ENCODE results near the gene CEP170B. TPM values are rescaled to one million over a fixed set of nuclear protein-coding genes. Genes with fewer than 3 reads are reported as not detected.

CEP170B gene
- total and polyA plus RNA-seq, 4 donors = 1.5 to 10.9 (median 6.7) TPM

DNA sequence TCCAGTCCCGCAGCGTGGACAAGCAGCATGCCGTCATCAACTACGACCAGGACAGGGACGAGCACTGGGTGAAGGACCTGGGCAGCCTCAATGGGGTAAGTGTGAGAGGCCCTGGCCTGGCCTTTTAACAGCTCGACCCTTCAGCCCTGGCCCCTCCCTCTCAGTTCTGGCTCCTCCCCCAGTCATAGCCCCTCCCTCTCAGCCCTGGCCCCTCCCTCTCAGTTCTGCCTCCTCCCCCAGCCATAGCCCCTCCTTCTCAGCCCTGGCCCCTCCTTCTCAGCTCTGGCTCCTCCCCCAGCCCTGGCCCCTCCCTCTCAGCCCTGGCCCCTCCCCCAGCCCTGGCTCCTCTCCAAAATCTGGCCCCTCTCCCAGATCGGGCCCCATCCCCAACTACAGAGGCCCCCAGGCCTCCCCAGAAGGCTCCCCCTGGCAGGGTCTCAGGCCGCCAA, 11.2 kb downstream of the CEP170B start:
- TF ChIP-seq SP1 (IDR thresholded peaks at IDR 0.05) (no peak), YY1 (IDR thresholded peaks at IDR 0.05) (no peak), EGR1 (IDR thresholded peaks at IDR 0.05; ENCODE audit: low read depth in 2 of 2) (no peak), JUND (IDR thresholded peaks at IDR 0.05) (no peak)
- TF ChIP-seq, protein P1, sequence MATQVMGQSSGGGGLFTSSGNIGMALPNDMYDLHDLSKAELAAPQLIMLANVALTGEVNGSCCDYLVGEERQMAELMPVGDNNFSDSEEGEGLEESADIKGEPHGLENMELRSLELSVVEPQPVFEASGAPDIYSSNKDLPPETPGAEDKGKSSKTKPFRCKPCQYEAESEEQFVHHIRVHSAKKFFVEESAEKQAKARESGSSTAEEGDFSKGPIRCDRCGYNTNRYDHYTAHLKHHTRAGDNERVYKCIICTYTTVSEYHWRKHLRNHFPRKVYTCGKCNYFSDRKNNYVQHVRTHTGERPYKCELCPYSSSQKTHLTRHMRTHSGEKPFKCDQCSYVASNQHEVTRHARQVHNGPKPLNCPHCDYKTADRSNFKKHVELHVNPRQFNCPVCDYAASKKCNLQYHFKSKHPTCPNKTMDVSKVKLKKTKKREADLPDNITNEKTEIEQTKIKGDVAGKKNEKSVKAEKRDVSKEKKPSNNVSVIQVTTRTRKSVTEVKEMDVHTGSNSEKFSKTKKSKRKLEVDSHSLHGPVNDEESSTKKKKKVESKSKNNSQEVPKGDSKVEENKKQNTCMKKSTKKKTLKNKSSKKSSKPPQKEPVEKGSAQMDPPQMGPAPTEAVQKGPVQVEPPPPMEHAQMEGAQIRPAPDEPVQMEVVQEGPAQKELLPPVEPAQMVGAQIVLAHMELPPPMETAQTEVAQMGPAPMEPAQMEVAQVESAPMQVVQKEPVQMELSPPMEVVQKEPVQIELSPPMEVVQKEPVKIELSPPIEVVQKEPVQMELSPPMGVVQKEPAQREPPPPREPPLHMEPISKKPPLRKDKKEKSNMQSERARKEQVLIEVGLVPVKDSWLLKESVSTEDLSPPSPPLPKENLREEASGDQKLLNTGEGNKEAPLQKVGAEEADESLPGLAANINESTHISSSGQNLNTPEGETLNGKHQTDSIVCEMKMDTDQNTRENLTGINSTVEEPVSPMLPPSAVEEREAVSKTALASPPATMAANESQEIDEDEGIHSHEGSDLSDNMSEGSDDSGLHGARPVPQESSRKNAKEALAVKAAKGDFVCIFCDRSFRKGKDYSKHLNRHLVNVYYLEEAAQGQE (IDR thresholded peaks at IDR 0.05) = no peak
- TF ChIP-seq, protein P2, sequence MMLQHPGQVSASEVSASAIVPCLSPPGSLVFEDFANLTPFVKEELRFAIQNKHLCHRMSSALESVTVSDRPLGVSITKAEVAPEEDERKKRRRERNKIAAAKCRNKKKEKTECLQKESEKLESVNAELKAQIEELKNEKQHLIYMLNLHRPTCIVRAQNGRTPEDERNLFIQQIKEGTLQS (IDR thresholded peaks at IDR 0.05) = no peak
- TF ChIP-seq, protein P3, sequence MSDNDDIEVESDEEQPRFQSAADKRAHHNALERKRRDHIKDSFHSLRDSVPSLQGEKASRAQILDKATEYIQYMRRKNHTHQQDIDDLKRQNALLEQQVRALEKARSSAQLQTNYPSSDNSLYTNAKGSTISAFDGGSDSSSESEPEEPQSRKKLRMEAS (IDR thresholded peaks at IDR 0.05) = no peak
- TF ChIP-seq, protein P4, sequence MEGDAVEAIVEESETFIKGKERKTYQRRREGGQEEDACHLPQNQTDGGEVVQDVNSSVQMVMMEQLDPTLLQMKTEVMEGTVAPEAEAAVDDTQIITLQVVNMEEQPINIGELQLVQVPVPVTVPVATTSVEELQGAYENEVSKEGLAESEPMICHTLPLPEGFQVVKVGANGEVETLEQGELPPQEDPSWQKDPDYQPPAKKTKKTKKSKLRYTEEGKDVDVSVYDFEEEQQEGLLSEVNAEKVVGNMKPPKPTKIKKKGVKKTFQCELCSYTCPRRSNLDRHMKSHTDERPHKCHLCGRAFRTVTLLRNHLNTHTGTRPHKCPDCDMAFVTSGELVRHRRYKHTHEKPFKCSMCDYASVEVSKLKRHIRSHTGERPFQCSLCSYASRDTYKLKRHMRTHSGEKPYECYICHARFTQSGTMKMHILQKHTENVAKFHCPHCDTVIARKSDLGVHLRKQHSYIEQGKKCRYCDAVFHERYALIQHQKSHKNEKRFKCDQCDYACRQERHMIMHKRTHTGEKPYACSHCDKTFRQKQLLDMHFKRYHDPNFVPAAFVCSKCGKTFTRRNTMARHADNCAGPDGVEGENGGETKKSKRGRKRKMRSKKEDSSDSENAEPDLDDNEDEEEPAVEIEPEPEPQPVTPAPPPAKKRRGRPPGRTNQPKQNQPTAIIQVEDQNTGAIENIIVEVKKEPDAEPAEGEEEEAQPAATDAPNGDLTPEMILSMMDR (IDR thresholded peaks at IDR 0.05; ENCODE audit: low read depth, low read length, missing input control) = no peak
- TF ChIP-seq, protein P5, sequence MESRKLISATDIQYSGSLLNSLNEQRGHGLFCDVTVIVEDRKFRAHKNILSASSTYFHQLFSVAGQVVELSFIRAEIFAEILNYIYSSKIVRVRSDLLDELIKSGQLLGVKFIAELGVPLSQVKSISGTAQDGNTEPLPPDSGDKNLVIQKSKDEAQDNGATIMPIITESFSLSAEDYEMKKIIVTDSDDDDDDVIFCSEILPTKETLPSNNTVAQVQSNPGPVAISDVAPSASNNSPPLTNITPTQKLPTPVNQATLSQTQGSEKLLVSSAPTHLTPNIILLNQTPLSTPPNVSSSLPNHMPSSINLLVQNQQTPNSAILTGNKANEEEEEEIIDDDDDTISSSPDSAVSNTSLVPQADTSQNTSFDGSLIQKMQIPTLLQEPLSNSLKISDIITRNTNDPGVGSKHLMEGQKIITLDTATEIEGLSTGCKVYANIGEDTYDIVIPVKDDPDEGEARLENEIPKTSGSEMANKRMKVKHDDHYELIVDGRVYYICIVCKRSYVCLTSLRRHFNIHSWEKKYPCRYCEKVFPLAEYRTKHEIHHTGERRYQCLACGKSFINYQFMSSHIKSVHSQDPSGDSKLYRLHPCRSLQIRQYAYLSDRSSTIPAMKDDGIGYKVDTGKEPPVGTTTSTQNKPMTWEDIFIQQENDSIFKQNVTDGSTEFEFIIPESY (IDR thresholded peaks at IDR 0.05) = no peak
- Histone ChIP-seq H3K27ac (ENCODE audit: low read depth in 1 of 2, low read length in 2 of 2) (no peak overlapping the region), H3K36me3 (ENCODE audit: control insufficient read depth in 4 of 4, insufficient read depth in 3 of 4, low read depth in 1 of 4, low read length in 3 of 4) (peaks cover 0 to 17% (median 8%) of the 10 kb centered on the region in 4 donors), H3K9ac (ENCODE audit: low read depth in 1 of 2, low read length in 2 of 2) (no peak overlapping the region), H3K4me3 (ENCODE audit: low read depth in 1 of 3, low read length in 3 of 3) (no peak overlapping the region), H3K4me1 (ENCODE audit: control insufficient read depth in 4 of 4, insufficient read depth in 4 of 4, low read length in 3 of 4) (peaks cover 21 to 42% (median 30%) of the 10 kb centered on the region in 4 donors), H3K9me3 (ENCODE audit: control insufficient read depth in 4 of 4, low read length in 3 of 4) (no peaks in the 10 kb centered on the region), H3K27me3 (ENCODE audit: control insufficient read depth in 4 of 4, insufficient read depth in 4 of 4, low read length in 3 of 4) (no peaks in the 10 kb centered on the region)
- WGBS = 91% methylated on average over 8 of the region's 8 CpGs
- DNase-seq (ENCODE audit: low spot score) = no peak

DNA sequence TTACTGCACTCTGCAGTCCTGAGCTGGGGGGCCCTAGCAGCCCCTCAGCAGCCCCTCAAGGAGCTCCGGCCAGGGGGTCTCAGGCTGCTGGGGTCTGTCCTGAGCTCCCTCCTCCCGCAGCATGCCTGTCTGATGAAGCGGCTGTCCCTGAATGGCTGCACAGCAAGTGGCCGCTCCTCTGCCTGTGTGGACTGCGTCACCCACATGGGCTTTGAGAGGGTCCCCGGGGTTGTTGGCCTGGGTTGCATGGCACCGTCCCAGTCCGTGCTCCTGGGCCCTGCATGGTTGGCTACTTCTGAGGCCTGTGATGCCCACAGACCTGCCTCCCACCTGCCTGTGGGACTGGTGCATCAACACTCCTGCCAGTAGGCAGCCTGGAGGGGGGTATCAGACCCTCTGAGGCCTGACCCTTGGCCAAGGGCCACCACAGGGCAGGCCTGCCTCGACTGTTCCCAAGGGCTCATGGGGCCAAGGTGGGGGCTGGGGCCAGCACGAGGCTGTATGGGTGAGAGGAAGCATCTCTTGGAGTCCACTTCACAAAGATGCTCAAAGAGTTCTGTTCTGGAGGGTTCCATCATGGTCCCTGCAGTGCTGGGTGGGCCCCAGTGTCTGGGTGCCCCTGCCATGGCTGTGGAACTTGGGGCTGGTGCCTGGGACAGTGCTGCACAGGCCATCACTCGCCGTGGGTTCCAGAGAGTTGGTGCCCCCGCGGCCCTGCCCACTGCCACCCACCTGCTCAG, 12.2 kb downstream of the CEP170B start:
- no peak overlapping the region for H3K4me3 ChIP-seq (ENCODE audit: low read depth in 1 of 3, low read length in 3 of 3)
- WGBS = 90% methylated on average over 14 of the region's 14 CpGs
- DNase-seq (ENCODE audit: low spot score) = no peak
- TF ChIP-seq, protein P4 (IDR thresholded peaks at IDR 0.05; ENCODE audit: low read depth, low read length, missing input control) = no peak
- TF ChIP-seq, protein P1 (IDR thresholded peaks at IDR 0.05) = no peak
- TF ChIP-seq, protein P3 (IDR thresholded peaks at IDR 0.05) = no peak
- TF ChIP-seq HNF4A (conservative IDR thresholded peaks at IDR 0.05) = no peak
- no peak for TF ChIP-seq EGR1 (IDR thresholded peaks at IDR 0.05; ENCODE audit: low read depth in 2 of 2)
- TF ChIP-seq JUND (IDR thresholded peaks at IDR 0.05) = no peak
- TF ChIP-seq RAD21 (IDR thresholded peaks at IDR 0.05) = no peak
- TF ChIP-seq TAF1 (conservative IDR thresholded peaks at IDR 0.05) = no peak

More for the DNA sequence above, 12.2 kb downstream of the CEP170B start:
- H3K27me3 ChIP-seq (ENCODE audit: control insufficient read depth in 4 of 4, insufficient read depth in 4 of 4, low read length in 3 of 4) = no peaks in the 10 kb centered on the region
- no peaks in the 10 kb centered on the region for H3K9me3 ChIP-seq (ENCODE audit: control insufficient read depth in 4 of 4, low read length in 3 of 4)
- peaks cover 18 to 33% (median 25%) of the 10 kb centered on the region in 4 donors for H3K4me1 ChIP-seq (ENCODE audit: control insufficient read depth in 4 of 4, insufficient read depth in 4 of 4, low read length in 3 of 4)
- H3K9ac ChIP-seq (ENCODE audit: low read depth in 1 of 2, low read length in 2 of 2) = no peak overlapping the region
- H3K27ac ChIP-seq (ENCODE audit: low read depth in 1 of 2, low read length in 2 of 2) = no peak overlapping the region
- peaks cover 0 to 18% (median 9%) of the 10 kb centered on the region in 4 donors for H3K36me3 ChIP-seq (ENCODE audit: control insufficient read depth in 4 of 4, insufficient read depth in 3 of 4, low read depth in 1 of 4, low read length in 3 of 4)
